GM19238 (cell line): ENCODE measurements around the gene NODAL.
A peak's percentile ranks its signal among the peaks of the same experiment; 100 is the strongest.

Experiments
- DNase-seq: peaks from one replicate; pipeline ENCODE4 v3.0.0; 2011; ENCODE audit warnings: low spot score; ENCODE audit not compliant: insufficient read length

Gene NODAL

GRCh38 chr10:70433581-70434280 is 7.8 kb downstream of the NODAL start:
- DNase-seq: no peak

- DNase-seq: no peak
Observed at GRCh38 chr10:70432561-70433263, 8.8 kb downstream of the NODAL start.

GRCh38 chr10:70432101-70432500 is 9.4 kb downstream of the NODAL start:
- no peak for DNase-seq

GRCh38 chr10:70430493-70431445 is 10.7 kb downstream of the NODAL start:
- DNase-seq: no peak

GRCh38 chr10:70426823-70427222 is 14.7 kb downstream of the NODAL start:
- DNase-seq: no peak

GRCh38 chr10:70425096-70425495 is 16.4 kb downstream of the NODAL start:
- DNase-seq: no peak

GRCh38 chr10:70424320-70424719 is 17.2 kb downstream of the NODAL start:
- no peak for DNase-seq

- DNase-seq: no peak
Observed at GRCh38 chr10:70418713-70419112, 22.8 kb downstream of the NODAL start.

- no peak for DNase-seq
Observed at GRCh38 chr10:70418229-70418628, 23.3 kb downstream of the NODAL start.

- no peak for DNase-seq
Observed at GRCh38 chr10:70417568-70417967, 23.9 kb downstream of the NODAL start.

GRCh38 chr10:70412356-70412755 is 29.1 kb downstream of the NODAL start:
- no peak for DNase-seq

- no peak for DNase-seq
Observed at GRCh38 chr10:70410608-70411007, 30.9 kb downstream of the NODAL start.

GRCh38 chr10:70409772-70410171 is 31.7 kb downstream of the NODAL start:
- no peak for DNase-seq

GRCh38 chr10:70405037-70405824 is 36.2 kb downstream of the NODAL start:
- no peak for DNase-seq

- DNase-seq: no peak
Observed at GRCh38 chr10:70404787-70405036, 36.8 kb downstream of the NODAL start.

GRCh38 chr10:70404036-70404786 is 37.3 kb downstream of the NODAL start, which contains the start of gene EIF4EBP2:
Gene EIF4EBP2, plus strand, starts transcription at chr10:70404145. Its CDS starts 257 bp downstream, at chr10:70404402.
- peak; percentile 89 for DNase-seq

- no peak for DNase-seq
Observed at GRCh38 chr10:70403483-70404035, 37.9 kb downstream of the NODAL start.

- DNase-seq: no peak
Observed at GRCh38 chr10:70399177-70399576, 42.3 kb downstream of the NODAL start.

- no peak for DNase-seq
Observed at GRCh38 chr10:70396140-70396539, 45.3 kb downstream of the NODAL start.

- no peak for DNase-seq
Observed at GRCh38 chr10:70391654-70392053, 49.8 kb downstream of the NODAL start.
